NCI-H526 treated with DMSO at 0.1 percent for 48 hours (cell line): ENCODE results near the gene CDCA8.

Experiments used
- DNase-seq: peaks from one replicate; lab custom pipeline; 2025; lab: John Stamatoyannopoulos, UW

Gene CDCA8

GRCh38 chr1:37692078-37692833 lies at the start of gene CDCA8:
TSS of gene CDCA8 (plus strand) at chr1:37692516. CDS start at chr1:37692691, 175 bp downstream.
- DNase-seq: peak; percentile 100

GRCh38 chr1:37647281-37647680 lies 45.0 kb upstream of the CDCA8 start:
- no peak for DNase-seq

GRCh38 chr1:37650173-37650572 lies 42.1 kb upstream of the CDCA8 start:
- no peak for DNase-seq

GRCh38 chr1:37650721-37651120 lies 41.6 kb upstream of the CDCA8 start:
- DNase-seq: no peak

GRCh38 chr1:37651803-37652202 lies 40.5 kb upstream of the CDCA8 start:
- no peak for DNase-seq

GRCh38 chr1:37652976-37653375 lies 39.3 kb upstream of the CDCA8 start:
- no peak for DNase-seq

GRCh38 chr1:37653906-37654305 lies 38.4 kb upstream of the CDCA8 start:
- DNase-seq: no peak

- DNase-seq: no peak
Observed at GRCh38 chr1:37655274-37655673, 37.0 kb upstream of the CDCA8 start.

GRCh38 chr1:37656026-37656425 lies 36.3 kb upstream of the CDCA8 start:
- no peak for DNase-seq

GRCh38 chr1:37656881-37657280 lies 35.4 kb upstream of the CDCA8 start:
- no peak for DNase-seq

- DNase-seq: no peak
Observed at GRCh38 chr1:37657620-37658412, 34.5 kb upstream of the CDCA8 start.

- DNase-seq: no peak
Observed at GRCh38 chr1:37658486-37658885, 33.8 kb upstream of the CDCA8 start.

GRCh38 chr1:37660664-37661063 lies 31.7 kb upstream of the CDCA8 start:
- DNase-seq: no peak

GRCh38 chr1:37661401-37661800 lies 30.9 kb upstream of the CDCA8 start:
- no peak for DNase-seq

GRCh38 chr1:37662031-37662755 lies 30.1 kb upstream of the CDCA8 start:
- no peak for DNase-seq

GRCh38 chr1:37663426-37664000 lies 28.8 kb upstream of the CDCA8 start:
- DNase-seq: no peak

- DNase-seq: no peak
Observed at GRCh38 chr1:37666241-37666867, 26.0 kb upstream of the CDCA8 start.

GRCh38 chr1:37667023-37667671 lies 25.2 kb upstream of the CDCA8 start:
- no peak for DNase-seq

GRCh38 chr1:37670133-37670532 lies 22.2 kb upstream of the CDCA8 start:
- DNase-seq: no peak

GRCh38 chr1:37671261-37671660 lies 21.1 kb upstream of the CDCA8 start:
- no peak for DNase-seq

GRCh38 chr1:37672136-37672870 lies 20.0 kb upstream of the CDCA8 start:
- DNase-seq: no peak
